Left lung (tissue), 14 donors: ENCODE results near the gene LARP4. TPM values are rescaled to one million over a fixed set of nuclear protein-coding genes. Genes with fewer than 3 reads are reported as not detected.

Experiments used
- ATAC-seq: fragments of 200-7000 bp; cut with Tn5 transposase; one replicate; pipeline ENCODE4 v1.9.1; 2020; ENCODE audit warnings: moderate library complexity
- DNase-seq, 4 donors: peaks; one replicate each; pipeline ENCODE4 v3.0.0-alpha.2; 2013 to 2020
- H3K27ac ChIP-seq, 2 donors: fragments of 200-600 bp; sonication (generic) in 1 of 2; one replicate each; pipeline versions ENCODE4 v1.5.0 to v1.8.0; 2020 to 2021
- H3K27me3 ChIP-seq, 2 donors: fragments of 200-600 bp; sonication (generic) in 1 of 2; one replicate each; pipeline versions ENCODE4 v1.5.0 to v1.8.0; 2020 to 2021
- H3K36me3 ChIP-seq, 2 donors: fragments of 200-600 bp; sonication (generic) in 1 of 2; one replicate each; pipeline versions ENCODE4 v1.5.0 to v1.8.0; 2020 to 2021
- H3K4me1 ChIP-seq, 2 donors: fragments of 200-600 bp; one replicate each; pipeline ENCODE4 v1.8.0; 2021
- H3K4me3 ChIP-seq, 2 donors: fragments of 200-600 bp; sonication (generic) in 1 of 2; one replicate each; pipeline versions ENCODE4 v1.5.0 to v1.8.0; 2020 to 2021; ENCODE audit warnings: mild to moderate bottlenecking in 1 of 2
- H3K9me3 ChIP-seq, 2 donors: fragments of 200-600 bp; sonication (generic) in 1 of 2; one replicate each; pipeline versions ENCODE4 v1.5.0 to v1.8.0; 2020 to 2021
- CTCF ChIP-seq, 2 donors: fragments of 200-600 bp; sonication (generic) in 1 of 2; IDR thresholded peaks; one replicate each; pipeline versions ENCODE4 v1.5.0 to v1.8.0; 2021; ENCODE audit warnings: antibody characterized with exemption in 2 of 2
- intact Hi-C, 2 donors: fragments of 100-400 bp; cut with DNase I; formaldehyde crosslinking; loops; one replicate each; pipeline versions ENCODE4 v1.11.2 to v1.14.2; 2022
- long read RNA-seq, 12 donors: library from polyadenylated mRNA in 2 of 12; unstranded in 2 of 12; transcript quantifications; one replicate each; pipeline ENCODE4 v2.0.0 and lab custom pipeline, GENCODE V29; 2019 to 2026
- polyA plus RNA-seq, 6 donors: library from polyadenylated mRNA; unstranded; fragments of 120-200 nt; gene quantifications; one replicate each; pipeline ENCODE4 v1.2.1, GENCODE V29; 2013; ENCODE audit not compliant: insufficient read length in 6 of 6
- total RNA-seq, 2 donors: library from RNA; stranded (reverse); fragmentation: NEBNext Ultra II Directional; extraction: Animal tissue kit (Norgen Biotek cat#: 25700); gene quantifications; one replicate each; pipeline ENCODE4 v1.2.1, GENCODE V29; 2021
- donor health status: DM: no; HTN: yes; CAD: no.
- donor health status: DM: no; HTN: no; CAD: no.

The LARP4 gene
- 10 to 100 TPM; 58.5 to 65.4 TPM for total RNA-seq
- 10 to 100 TPM; 27.5 to 34.2 (median 31.1) TPM for polyA plus RNA-seq
- long read RNA-seq, donor 1, full-length matches to known transcripts, result 1 of 6 reads
- long read RNA-seq, donor 1, partial matches to known transcripts, result 5 of 6 reads
- long read RNA-seq, donor 1, other reads (novel, unspliced or antisense), result 0 of 6 reads
- long read RNA-seq, donor 2, full-length matches to known transcripts, result 1 of 7 reads
- long read RNA-seq, donor 2, partial matches to known transcripts, result 6 of 7 reads
- long read RNA-seq, donor 2, other reads (novel, unspliced or antisense), result 0 of 7 reads
- long read RNA-seq, donor 3, full-length matches to known transcripts, result 2 of 2 reads
- long read RNA-seq, donor 3, partial matches to known transcripts, result 0 of 2 reads
- long read RNA-seq, donor 3, other reads (novel, unspliced or antisense), result 0 of 2 reads
- long read RNA-seq, donor 4, partial matches to known transcripts, result 1 of 5 reads
- long read RNA-seq, donor 4, other reads (novel, unspliced or antisense), result 3 of 5 reads
- long read RNA-seq, donor 5, result 0 reads
- long read RNA-seq, donor 6, full-length matches to known transcripts, result 1 of 1 reads
- long read RNA-seq, donor 6, partial matches to known transcripts, result 0 of 1 reads
- long read RNA-seq, donor 6, other reads (novel, unspliced or antisense), result 0 of 1 reads
- long read RNA-seq, donor 7, full-length matches to known transcripts, result 2 of 2 reads
- long read RNA-seq, donor 7, partial matches to known transcripts, result 0 of 2 reads
- long read RNA-seq, donor 7, other reads (novel, unspliced or antisense), result 0 of 2 reads
- long read RNA-seq, donor 8, full-length matches to known transcripts, result 3 of 3 reads
- long read RNA-seq, donor 8, partial matches to known transcripts, result 0 of 3 reads
- long read RNA-seq, donor 8, other reads (novel, unspliced or antisense), result 0 of 3 reads
- long read RNA-seq, donor 9, result 0 reads
- long read RNA-seq, donor 10, partial matches to known transcripts, result 5 of 7 reads
- long read RNA-seq, donor 10, other reads (novel, unspliced or antisense), result 2 of 7 reads
- long read RNA-seq, donor 11, full-length matches to known transcripts, result 3 of 3 reads
- long read RNA-seq, donor 11, partial matches to known transcripts, result 0 of 3 reads
- long read RNA-seq, donor 11, other reads (novel, unspliced or antisense), result 0 of 3 reads
- long read RNA-seq, donor 12, full-length matches to known transcripts, result 2 of 2 reads
- long read RNA-seq, donor 12, partial matches to known transcripts, result 0 of 2 reads
- long read RNA-seq, donor 12, other reads (novel, unspliced or antisense), result 0 of 2 reads

GRCh38 chr12:50400638-50401499, at the start of gene LARP4:
Gene LARP4, plus strand, starts transcription at chr12:50400885. Its CDS starts 126 bp downstream, at chr12:50401011.
- Histone ChIP-seq H3K4me3 (peak within 1 kb of the TSS; percentile 72 to 89), H3K36me3 (no peaks in the 10 kb centered on the region), H3K4me1 (peaks cover 11 to 36% of the 10 kb centered on the region in 2 donors), H3K9me3 (no peaks in the 10 kb centered on the region), H3K27ac (peak within 1 kb of the TSS; percentile 92), H3K27me3 (no peaks in the 10 kb centered on the region)
- ATAC-seq, result peak; percentile 97
- no peak for TF ChIP-seq CTCF (IDR thresholded peaks at IDR 0.05)
- intact Hi-C loops, result no loop called here
- DNase-seq, result peak; percentile 93 to 96 (median 95)

GRCh38 chr12:50351120-50352043, 49.3 kb upstream of the LARP4 start:
- ATAC-seq, result no peak
- peak in 1 of 4 donors; percentile 1 for DNase-seq

GRCh38 chr12:50353404-50353803, 47.3 kb upstream of the LARP4 start:
- intact Hi-C loops, result no loop called here
- Histone ChIP-seq H3K27me3 (no peaks in the 10 kb centered on the region), H3K4me3 (no peak overlapping the region), H3K27ac (peak overlapping the region in 1 of 2 donors; percentile 65), H3K9me3 (no peaks in the 10 kb centered on the region), H3K4me1 (peaks cover 0 to 15% of the 10 kb centered on the region in 2 donors), H3K36me3 (no peaks in the 10 kb centered on the region)
- TF ChIP-seq CTCF (IDR thresholded peaks at IDR 0.05), result no peak
- ATAC-seq (no peak), DNase-seq (no peak)

More at GRCh38 chr12:50351120-50352043, 49.3 kb upstream of the LARP4 start:
- intact Hi-C loops, result no loop called here
- Histone ChIP-seq H3K36me3 (no peaks in the 10 kb centered on the region), H3K9me3 (no peaks in the 10 kb centered on the region), H3K27ac (no peak overlapping the region), H3K4me3 (no peak overlapping the region), H3K4me1 (peaks cover 0 to 15% of the 10 kb centered on the region in 2 donors), H3K27me3 (no peaks in the 10 kb centered on the region)
- no peak for TF ChIP-seq CTCF (IDR thresholded peaks at IDR 0.05)
